PC-9 (cell line): ENCODE data around the gene B4GALT7. TPM values are rescaled to one million over a fixed set of nuclear protein-coding genes. Genes with fewer than 3 reads are reported as not detected.

Experiments used
- BruUV-seq: library from RNA; stranded (reverse); fragments of 400-500 nt; replicated peaks from 2 replicates; lab custom pipeline; 2021; lab: Mats Ljungman, UMichigan
- CTCF ChIA-PET: fragments of 300-600 bp; sonication (Branson Sonifier 250); formaldehyde crosslinking; loops from one replicate; lab custom pipeline; 2022; ENCODE audit warnings: antibody characterized with exemption; lab: Charles Lee
- POLR2A ChIA-PET: fragments of 300-600 bp; sonication (Branson Sonifier 250); formaldehyde crosslinking; loops from one replicate; lab custom pipeline; 2022; ENCODE audit warnings: antibody characterized with exemption; ENCODE audit not compliant: unreplicated experiment; lab: Charles Lee
- DNase-seq, 2 experiments: peaks; one replicate each; pipeline versions ENCODE4 v3.0.0 to v3.0.0-alpha.2; 2015 to 2022; ENCODE audit warnings: mixed read lengths in 1 of 2
- H2AFZ ChIP-seq: fragments of 200-600 bp; sonication (generic); 2 replicates; pipeline ENCODE4 v1.8.1; 2017; ENCODE audit warnings: antibody characterized with exemption
- H3F3A ChIP-seq: fragments of 200-600 bp; sonication (generic); 2 replicates; pipeline ENCODE4 v1.8.1; 2017; ENCODE audit warnings: antibody characterized with exemption, mild to moderate bottlenecking, low read depth; ENCODE audit not compliant: insufficient read depth
- H3K27ac ChIP-seq: fragments of 200-600 bp; sonication (generic); 2 replicates; pipeline ENCODE4 v1.6.1; 2016; ENCODE audit warnings: mixed run types
- H3K27me3 ChIP-seq: fragments of 200-600 bp; sonication (generic); 2 replicates; pipeline ENCODE4 v1.6.1; 2016; ENCODE audit warnings: low read depth, mixed run types; ENCODE audit not compliant: insufficient read depth
- H3K36me3 ChIP-seq: fragments of 200-600 bp; sonication (generic); 2 replicates; pipeline ENCODE4 v1.6.1; 2016; ENCODE audit warnings: low read depth, mixed run types
- H3K4me1 ChIP-seq: fragments of 200-600 bp; sonication (generic); replicated peaks from 2 replicates; pipeline ENCODE4 v1.6.1; 2016; ENCODE audit warnings: mixed run types; ENCODE audit not compliant: insufficient read depth
- H3K4me2 ChIP-seq: fragments of 200-600 bp; sonication (generic); 2 replicates; pipeline ENCODE4 v1.6.1; 2017; ENCODE audit warnings: mixed run types
- H3K4me3 ChIP-seq: fragments of 200-600 bp; sonication (generic); 2 replicates; pipeline ENCODE4 v1.6.1; 2016; ENCODE audit warnings: mixed run types
- H3K79me2 ChIP-seq: fragments of 200-600 bp; sonication (generic); 2 replicates; pipeline ENCODE4 v1.6.1; 2017; ENCODE audit warnings: low read depth, mixed run types
- H3K9me2 ChIP-seq: fragments of 200-600 bp; sonication (generic); 2 replicates; pipeline ENCODE4 v1.8.1; 2017; ENCODE audit warnings: mild to moderate bottlenecking; ENCODE audit not compliant: insufficient read depth
- H3K9me3 ChIP-seq: fragments of 200-600 bp; sonication (generic); 2 replicates; pipeline ENCODE4 v1.8.1; 2016; ENCODE audit warnings: low read depth; ENCODE audit not compliant: insufficient read depth
- H4K20me1 ChIP-seq: fragments of 200-600 bp; sonication (generic); 2 replicates; pipeline ENCODE4 v1.8.1; 2017; ENCODE audit not compliant: insufficient read depth
- EZH2 ChIP-seq: fragments of 200-600 bp; sonication (generic); IDR thresholded peaks from 2 replicates; pipeline ENCODE4 v1.8.0; 2017; ENCODE audit warnings: antibody characterized with exemption, low read depth
- intact Hi-C: fragments of 100-400 bp; cut with micrococcal nuclease; formaldehyde crosslinking; loops from one replicate; pipeline ENCODE4 v1.10.0; 2022; ENCODE audit not compliant: unreplicated experiment
- total RNA-seq: library from RNA; stranded (reverse); gene quantifications from 2 replicates; pipeline ENCODE4 v1.2.3, GENCODE V29; 2021
- TF ChIP-seq, protein P1 (sequence below): fragments of 200-600 bp; sonication (generic); conservative IDR thresholded peaks from 2 replicates; pipeline ENCODE4 v1.6.1; 2017; ENCODE audit warnings: mixed run types, antibody characterized with exemption, mild to moderate bottlenecking, moderate library complexity

Gene B4GALT7
- total RNA-seq, 1 experiment from 2014 or later, result 27.9 TPM

DNA sequence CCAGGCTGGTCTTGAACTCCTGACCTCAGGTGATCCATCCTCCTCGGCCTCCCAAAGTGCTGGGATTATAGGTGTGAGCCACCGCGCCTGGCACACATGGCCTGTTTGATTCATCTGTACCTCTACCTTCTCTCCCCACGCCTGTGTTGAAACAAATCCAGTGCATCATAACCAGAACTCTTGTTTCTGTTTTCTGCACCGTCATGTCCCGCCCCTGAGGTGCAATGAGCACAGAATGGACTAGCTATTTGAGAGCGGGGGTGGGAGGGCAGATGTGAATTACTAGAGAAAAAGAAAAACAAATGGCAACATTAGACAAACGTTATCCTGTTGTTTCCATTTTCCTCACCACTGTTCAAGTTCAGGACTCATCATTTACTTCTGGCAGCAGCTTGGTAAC, 34.9 kb upstream of the B4GALT7 start:
- DNase-seq, result no peak
- no peaks in the 10 kb centered on the region for H3K36me3 ChIP-seq
- POLR2A ChIA-PET, result no interaction called here
- TF ChIP-seq, protein P1, sequence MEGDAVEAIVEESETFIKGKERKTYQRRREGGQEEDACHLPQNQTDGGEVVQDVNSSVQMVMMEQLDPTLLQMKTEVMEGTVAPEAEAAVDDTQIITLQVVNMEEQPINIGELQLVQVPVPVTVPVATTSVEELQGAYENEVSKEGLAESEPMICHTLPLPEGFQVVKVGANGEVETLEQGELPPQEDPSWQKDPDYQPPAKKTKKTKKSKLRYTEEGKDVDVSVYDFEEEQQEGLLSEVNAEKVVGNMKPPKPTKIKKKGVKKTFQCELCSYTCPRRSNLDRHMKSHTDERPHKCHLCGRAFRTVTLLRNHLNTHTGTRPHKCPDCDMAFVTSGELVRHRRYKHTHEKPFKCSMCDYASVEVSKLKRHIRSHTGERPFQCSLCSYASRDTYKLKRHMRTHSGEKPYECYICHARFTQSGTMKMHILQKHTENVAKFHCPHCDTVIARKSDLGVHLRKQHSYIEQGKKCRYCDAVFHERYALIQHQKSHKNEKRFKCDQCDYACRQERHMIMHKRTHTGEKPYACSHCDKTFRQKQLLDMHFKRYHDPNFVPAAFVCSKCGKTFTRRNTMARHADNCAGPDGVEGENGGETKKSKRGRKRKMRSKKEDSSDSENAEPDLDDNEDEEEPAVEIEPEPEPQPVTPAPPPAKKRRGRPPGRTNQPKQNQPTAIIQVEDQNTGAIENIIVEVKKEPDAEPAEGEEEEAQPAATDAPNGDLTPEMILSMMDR, result no peak
- TF ChIP-seq EZH2, result no peak
- no peaks in the 10 kb centered on the region for H4K20me1 ChIP-seq
- H3F3A ChIP-seq, result no peaks in the 10 kb centered on the region
- no peaks in the 10 kb centered on the region for H3K9me2 ChIP-seq
- no TSS peak for BruUV-seq
- no peak overlapping the region for H3K4me3 ChIP-seq
- H3K4me2 ChIP-seq, result no peak overlapping the region
- H3K27ac ChIP-seq, result no peak overlapping the region
- no peaks in the 10 kb centered on the region for H3K9me3 ChIP-seq
- no peaks in the 10 kb centered on the region for H3K79me2 ChIP-seq
- CTCF ChIA-PET, result no interaction called here
- H2AFZ ChIP-seq, result no peak overlapping the region
- H3K27me3 ChIP-seq, result peaks cover 29% of the 10 kb centered on the region
- intact Hi-C loops, result no loop called here
- no peaks in the 10 kb centered on the region for H3K4me1 ChIP-seq

DNA sequence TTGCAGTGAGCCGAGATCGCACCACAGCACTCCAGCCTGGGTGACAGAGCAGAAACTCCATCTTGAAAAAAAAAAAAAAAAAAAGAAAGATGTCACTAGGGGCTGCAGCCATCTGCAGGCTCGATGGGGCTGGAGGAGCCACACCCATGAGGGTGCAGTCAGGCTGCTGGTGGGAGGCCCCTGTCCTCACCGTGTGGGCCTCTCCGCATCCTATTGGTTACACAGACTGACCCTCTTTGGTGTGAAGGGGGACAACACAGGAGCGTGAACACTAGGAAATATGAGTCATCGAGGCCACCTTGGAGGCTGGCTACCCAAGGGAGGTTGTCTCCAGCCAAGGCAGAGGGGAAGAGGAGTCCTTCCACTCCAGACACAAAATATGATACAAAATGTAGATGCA, 31.6 kb upstream of the B4GALT7 start:
- no peak for DNase-seq
- CTCF ChIA-PET, result no interaction called here
- H4K20me1 ChIP-seq, result no peaks in the 10 kb centered on the region
- no peaks in the 10 kb centered on the region for H3K79me2 ChIP-seq
- H3K36me3 ChIP-seq, result no peaks in the 10 kb centered on the region
- no peak overlapping the region for H3K4me2 ChIP-seq
- H3K4me3 ChIP-seq, result no peak overlapping the region
- H3K4me1 ChIP-seq, result no peaks in the 10 kb centered on the region
- no peaks in the 10 kb centered on the region for H3K9me3 ChIP-seq
- intact Hi-C loops, result no loop called here
- H3K27me3 ChIP-seq, result peaks cover 45% of the 10 kb centered on the region
- BruUV-seq, result no TSS peak
- no peaks in the 10 kb centered on the region for H3K9me2 ChIP-seq
- no peak overlapping the region for H2AFZ ChIP-seq
- H3F3A ChIP-seq, result no peaks in the 10 kb centered on the region
- no peak overlapping the region for H3K27ac ChIP-seq
- no peak for TF ChIP-seq EZH2
- TF ChIP-seq, protein P1, result no peak
- POLR2A ChIA-PET, result no interaction called here

DNA sequence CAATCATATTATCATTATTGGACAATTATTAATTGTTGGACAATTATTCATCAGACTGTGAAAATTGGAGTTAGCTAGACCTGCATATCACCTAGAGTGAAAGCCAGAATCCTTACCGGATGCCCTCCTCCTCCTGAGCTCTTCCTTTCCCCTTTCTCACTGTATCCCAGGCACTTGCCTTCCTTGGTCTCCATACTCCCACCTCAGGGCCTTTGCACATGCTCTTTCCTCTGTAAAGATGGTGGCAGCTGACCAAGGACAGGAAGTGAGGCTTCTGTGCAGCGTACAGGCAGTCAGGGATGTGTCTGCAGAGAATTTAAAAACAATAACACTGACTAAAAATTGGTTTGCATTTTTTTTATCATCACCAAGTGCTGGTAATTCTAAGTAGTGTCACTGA, 30.0 kb upstream of the B4GALT7 start:
- no peak for DNase-seq
- Histone ChIP-seq H3K4me3 (no peak overlapping the region), H3K27me3 (peaks cover 55% of the 10 kb centered on the region), H4K20me1 (no peaks in the 10 kb centered on the region), H3K36me3 (no peaks in the 10 kb centered on the region), H3K79me2 (no peaks in the 10 kb centered on the region), H3K4me1 (no peaks in the 10 kb centered on the region), H3K27ac (no peak overlapping the region), H3K9me2 (no peaks in the 10 kb centered on the region), H3K4me2 (no peak overlapping the region), H2AFZ (no peak overlapping the region), H3K9me3 (no peaks in the 10 kb centered on the region), H3F3A (no peaks in the 10 kb centered on the region)
- TF ChIP-seq EZH2, result no peak
- TF ChIP-seq, protein P1, result no peak
- POLR2A ChIA-PET, result no interaction called here
- intact Hi-C loops, result no loop called here
- BruUV-seq, result no TSS peak
- CTCF ChIA-PET, result no interaction called here
